Stimulated activated CD8-positive, alpha-beta memory T cell treated with anti-CD3 and anti-CD28 coated beads, Interleukin-4, amount 100 ng/mL, for 24 hours (primary cell): ENCODE measurements around the gene WAPL.

Experiments
- DNase-seq: peaks from one replicate; pipeline ENCODE4 v3.0.0-alpha.2; 2020; ENCODE audit warnings: low read depth

WAPL gene

DNA sequence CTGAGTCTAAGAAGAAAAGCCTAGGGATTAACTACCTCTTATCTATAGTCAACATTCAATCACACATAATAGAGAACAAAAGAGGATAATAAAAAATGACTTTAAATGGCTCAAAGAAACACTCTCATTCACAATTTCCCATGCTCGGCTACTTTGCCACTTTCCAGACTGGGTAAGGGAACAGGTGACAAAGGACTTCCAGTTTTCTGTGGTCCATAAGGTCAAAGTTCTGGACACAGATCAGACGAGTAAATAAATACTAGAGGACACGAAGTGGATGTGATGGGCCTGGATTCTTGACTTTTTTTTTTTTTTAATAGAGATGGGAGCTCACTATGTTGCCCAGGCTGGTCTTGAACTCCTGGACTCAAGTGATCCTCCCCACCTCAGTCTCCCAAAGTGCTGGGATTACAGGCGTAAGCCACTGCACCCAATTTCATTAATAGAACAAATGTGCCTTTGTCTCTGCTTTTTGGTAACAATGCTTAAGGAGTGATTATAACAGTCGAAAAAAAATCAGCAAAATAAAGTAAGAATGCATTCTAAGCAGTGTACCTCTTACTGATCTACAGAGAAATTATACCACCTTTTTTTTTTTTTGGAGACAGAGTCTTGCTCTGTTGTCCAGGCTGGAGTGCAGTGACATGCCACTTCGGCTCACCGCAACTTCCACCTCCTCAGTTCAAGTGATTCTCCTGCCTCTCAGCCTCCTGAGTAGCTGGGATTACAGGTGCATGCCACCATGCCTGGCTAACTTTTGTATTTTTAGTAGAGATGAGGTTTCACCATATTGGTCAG lies 70.6 kb downstream of the WAPL start:
- no peak for DNase-seq

DNA sequence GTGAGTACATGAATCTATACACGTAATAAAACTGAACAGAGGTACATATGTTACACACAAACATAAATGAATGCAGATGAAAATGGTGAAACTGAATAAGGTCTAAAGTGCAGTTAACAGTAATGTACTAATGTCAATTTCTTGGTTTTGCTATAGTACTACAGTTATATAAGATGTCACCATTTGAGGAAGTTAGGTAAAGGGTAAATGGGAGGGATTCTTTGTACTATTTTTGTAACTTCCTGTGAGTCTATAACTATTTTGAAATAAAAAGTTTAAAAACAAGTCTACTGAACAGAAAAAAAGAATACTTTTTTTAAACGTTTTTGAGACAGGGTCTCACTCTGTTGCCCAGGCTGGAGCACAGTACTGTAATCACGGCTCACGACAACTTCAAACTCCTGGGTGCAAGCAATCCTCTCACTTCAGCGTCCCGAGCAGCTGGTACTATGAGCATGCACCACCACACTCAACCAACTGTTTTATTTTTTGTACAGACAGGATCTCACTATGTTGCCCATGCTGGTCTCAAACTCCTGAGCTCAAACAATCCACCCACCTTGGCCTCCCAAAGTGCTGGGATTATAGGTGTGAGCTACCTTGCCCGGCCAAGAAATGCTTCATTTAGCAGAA lies 71.5 kb downstream of the WAPL start:
- DNase-seq, result no peak

DNA sequence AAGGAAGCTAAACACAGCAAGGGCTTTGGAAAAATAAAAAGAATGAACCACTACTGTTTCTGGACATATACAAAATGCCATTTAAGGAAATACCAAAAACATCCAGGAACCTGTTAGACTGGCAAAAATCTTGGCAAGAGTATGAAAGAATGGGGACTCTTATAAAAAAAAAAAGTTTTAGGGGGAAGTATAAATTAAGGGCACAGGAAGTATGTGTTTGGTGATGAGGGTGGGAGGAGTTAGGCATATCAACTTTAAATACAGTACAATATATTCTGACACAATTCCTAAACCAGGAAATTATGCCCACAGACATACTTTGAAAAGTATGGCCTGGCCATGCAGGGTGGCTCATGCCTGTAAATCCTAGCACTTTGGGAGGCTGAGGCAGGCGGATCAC lies 74.2 kb downstream of the WAPL start:
- no peak for DNase-seq

DNA sequence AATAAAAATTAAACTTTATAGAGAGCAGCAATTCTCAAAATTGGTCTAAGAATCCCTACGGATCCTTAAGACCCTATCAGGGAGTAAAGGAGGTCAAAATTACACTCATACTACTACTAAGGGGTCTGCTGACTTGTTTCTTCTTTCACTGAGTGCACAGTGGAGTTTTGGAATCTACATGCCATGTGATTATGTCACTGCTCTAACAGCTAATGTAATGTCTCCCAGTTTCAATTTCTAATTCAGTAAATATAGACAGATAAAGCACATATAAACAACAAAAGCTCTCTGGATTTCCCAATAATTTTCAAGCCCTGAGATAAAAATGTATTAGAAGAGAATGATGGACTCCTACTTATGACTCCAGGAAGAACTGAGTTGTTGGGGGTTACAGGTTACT lies 74.6 kb downstream of the WAPL start:
- no peak for DNase-seq

DNA sequence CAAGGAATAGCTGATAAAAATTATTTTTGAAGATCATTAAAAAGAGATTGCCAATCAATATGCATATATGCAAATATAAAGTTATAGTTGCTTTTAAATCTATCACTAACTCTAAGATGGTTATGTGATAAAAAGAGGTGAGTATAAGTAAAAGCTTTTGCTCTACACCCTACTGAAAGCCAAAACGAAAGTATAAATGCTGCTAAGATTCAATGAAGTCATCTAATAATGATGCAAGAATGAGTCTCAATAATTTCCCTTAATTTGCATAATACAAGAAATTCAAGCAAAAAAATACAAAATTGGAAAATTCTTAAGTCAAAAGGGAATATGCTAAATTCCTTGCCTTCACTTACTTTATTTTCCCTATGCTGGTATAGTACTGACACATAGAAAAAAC lies 75.2 kb downstream of the WAPL start:
- DNase-seq, result no peak

DNA sequence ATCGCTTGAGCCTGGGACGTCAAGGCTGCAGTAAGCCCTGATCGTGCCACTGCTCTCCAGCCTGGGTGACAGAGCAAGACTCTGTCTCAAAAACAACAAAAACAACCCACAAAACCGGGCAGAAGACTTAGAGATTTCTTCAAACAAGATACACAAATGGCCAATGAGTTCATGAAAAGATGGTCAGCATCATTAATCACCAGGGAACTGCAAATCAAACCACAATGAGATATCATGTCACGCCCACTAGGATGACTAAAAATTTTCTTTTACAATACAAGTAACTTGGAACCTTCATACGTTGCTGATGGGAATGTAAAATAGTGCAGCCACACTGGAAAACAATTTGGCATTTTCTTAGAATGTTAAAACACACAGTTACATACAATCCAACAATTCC lies 77.7 kb downstream of the WAPL start:
- DNase-seq, result no peak

DNA sequence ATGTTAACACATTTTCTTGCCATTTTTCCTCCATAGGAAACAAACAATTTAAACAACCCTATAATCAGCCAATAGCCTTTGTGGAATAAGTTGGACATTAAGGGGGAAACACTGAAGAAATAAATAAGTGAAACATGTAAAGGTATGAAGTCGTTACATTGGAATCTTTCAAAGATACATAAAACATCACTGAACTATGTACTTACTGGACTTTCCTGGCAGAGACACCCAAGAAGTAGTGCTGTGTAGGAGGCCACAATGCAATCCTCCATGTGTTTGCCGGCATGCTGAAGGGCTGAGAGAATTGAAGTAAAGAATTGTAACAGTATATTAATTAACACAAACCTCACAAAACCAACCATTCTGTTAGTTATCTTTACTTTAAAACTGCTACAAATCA lies 78.5 kb downstream of the WAPL start:
- DNase-seq, result no peak

DNA sequence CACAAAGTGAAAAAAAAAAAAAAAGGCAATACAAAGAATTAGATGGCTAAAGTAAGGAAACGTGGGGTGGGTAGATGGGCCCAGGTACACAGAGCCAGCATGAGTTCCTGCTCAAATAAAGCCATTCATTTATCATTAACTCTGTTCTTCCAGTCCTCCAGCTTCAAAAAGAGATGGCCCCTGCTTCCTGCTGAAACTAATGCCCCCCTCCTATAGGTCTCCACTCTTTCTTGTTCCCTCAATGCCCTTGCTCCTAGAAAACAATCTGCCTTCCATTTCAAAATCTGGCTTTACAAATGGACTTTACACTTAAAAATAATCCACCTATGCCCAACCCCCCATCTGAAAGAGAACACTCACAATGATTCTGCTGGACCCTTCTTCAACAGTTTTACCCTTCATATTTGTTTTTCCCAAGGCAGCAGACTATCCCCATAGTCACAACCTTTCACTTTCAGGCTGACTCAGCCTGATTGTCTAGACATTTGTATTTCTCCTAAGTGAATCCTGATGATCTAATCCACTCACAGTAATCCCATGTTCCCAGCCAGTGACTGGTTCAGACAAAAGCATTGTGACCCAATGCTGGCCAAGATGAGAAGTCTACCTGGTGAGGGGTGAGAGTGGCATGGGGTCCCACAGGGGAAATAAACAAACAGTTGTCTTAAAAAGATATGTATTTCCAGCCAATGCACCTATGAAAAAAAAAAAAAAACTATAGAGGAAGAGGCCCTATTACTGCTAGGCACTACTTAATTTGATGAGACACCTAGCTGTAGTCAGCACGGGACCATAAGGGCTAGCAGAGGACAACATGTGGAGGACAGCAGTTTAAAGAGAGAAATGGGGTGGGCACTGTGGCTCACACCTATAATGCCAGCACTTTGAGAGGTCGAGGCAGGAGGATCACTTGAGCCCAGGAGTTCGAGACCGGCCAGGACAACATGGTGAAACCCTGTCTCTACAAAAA lies 80.4 kb downstream of the WAPL start:
- DNase-seq, result no peak

DNA sequence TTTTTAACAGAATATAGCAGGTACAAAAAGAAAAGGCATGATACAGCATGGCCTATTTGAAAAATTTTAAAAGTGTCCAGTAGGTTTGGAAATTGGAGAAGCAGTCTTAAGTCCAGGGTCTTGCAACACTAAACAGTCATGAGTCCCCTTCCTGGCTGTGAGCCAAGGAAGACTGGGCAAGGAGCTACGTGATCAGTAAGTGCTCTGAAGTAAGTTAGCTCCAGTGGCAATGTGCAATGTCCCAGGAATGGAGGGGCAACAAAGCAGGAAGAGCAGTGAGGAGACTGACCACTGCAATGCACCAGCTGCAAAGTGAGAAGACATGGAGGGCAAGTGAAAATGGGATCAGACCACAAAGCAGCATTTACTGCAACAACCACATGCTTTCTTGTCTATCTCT lies 82.0 kb downstream of the WAPL start:
- DNase-seq, result no peak

DNA sequence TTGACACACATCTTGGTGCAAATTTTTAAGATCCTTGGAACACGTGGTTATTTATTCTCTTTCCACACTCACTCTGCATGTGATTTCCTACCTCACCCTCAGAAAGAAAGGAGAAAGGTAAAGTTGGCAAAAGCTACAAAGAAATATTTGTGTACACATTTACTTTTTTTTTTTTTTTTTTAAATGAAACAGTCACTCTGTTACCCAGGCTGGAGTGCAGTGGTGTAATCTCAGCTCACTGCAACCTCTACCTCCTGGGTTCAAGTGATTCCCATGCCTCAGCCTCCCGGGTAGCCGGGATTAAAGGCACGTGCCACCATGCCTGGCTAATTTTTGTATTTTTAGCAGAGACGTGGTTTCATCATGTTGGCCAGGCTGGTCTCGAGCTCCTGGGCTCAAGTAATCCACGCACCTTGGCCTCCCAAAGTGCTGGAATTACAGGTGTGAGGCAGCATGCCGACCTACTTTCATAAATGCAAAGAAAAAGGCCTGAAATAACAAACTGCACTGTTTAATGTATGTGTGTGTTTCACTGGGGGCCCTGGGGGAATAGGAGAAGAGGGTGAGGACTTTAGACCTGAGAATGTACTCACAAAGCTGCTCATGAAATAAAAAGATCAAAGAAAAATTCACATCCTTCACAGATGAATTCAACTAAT lies 83.4 kb downstream of the WAPL start:
- DNase-seq, result no peak

DNA sequence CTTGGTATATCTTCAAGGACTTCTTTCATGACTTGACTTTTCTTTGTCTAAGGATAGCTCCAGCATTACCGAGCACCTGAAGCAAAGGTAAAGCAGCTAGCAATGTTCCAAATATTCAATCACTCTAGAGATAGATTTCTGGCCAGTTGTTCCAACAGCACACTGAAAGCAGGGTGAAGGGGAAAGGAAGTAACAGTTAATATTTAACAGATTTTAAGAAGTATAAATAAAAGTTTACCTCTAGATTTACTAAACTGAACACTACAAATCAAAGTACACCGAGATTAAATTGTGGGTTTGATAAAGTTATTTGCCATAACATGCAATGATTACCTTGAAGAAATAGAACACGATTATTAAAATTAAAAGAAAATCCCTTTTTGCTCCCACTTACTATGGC lies 84.1 kb downstream of the WAPL start:
- DNase-seq, result no peak

DNA sequence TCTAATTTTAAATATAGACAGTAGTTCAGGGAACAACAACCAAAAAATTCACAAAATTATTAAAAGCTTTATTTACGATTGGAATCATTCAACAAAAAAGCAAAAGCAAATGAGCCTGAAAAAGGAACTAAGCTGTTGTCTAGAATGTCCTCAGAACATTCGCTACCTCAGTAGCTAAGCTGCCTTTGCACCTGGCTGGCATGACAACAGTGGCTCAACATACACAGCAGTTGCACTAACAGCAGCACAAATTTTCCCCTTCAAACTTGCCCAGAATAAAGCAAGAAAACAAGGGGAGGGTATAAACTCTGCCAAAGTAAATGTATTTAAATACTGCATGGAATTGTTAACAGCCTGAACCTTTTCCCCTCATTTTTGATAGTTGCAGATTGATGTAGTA lies 84.6 kb downstream of the WAPL start:
- no peak for DNase-seq

DNA sequence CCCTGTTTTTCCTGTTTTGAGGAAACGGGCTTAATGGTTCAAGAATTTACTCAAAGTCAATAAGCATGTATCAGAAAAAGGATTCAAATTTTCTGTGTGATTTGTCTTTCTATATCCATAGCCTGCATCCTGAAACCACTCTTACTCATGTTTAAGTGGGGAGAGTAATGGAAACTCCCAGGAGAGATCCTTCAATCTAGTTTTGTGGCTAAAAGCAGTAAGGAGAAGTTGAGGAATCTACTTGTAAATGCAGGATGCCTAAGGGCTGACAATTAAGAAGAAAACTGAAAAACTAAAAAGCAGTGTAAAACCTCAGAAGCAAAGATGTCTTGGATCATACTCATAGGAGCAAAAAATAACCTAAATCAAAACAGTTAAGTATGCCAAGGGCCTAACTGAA lies 86.9 kb downstream of the WAPL start:
- no peak for DNase-seq

DNA sequence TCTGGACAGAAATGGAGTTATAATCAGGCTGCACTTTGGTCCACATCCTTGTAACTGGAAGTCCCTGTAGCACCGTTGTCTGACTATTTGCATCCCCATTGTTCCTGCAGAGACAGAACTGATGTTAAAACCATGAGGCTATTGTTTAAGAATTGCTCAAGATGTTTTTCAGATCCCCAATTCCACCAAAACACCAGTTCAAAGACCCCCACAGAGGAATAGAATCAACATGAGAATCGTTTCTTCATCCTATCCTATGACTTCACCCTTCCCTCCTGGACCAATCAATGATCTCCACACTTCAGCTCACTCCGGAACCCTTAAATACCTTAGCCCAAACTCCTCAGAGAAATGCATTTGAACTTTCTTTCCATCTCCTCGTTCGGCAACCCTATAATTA lies 97.9 kb downstream of the WAPL start:
- no peak for DNase-seq

DNA sequence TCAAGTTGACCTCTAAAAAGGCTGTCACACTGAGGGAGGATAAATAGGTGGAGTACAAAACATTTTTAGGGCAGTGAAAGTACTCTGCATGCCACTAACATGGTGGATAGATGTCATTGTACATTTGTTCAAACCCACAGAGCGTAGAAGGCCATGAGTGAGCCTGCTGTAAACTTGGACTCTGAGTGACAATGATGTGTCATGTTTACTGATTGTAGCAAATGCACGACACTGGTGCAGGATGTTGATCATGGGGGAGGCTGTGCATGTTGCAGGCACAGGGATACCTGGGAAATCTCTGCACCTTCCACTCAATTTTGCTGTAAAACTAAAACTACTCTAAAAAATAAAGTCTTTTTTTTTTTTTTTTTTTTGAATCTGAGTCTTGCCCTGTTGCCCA lies 102.5 kb downstream of the WAPL start:
- DNase-seq, result no peak

DNA sequence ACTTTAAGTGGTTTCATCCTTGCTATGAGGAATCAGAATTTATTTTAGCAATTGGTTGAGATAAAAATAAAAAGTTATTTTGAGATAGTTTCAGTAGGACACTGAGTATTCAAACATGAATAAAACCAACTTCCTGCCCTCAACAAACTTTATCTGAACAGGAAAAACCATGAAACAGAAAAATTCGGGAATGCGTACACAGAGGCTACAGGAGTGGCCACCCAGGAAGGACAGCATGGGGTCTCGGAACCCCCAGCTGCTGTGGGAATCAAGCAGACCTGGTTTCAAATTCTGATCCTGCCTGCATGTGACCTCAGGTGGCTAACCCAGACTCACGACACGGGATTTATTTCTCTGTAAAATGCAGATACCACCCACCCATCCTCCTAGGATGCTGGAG lies 106.0 kb downstream of the WAPL start:
- DNase-seq, result no peak

DNA sequence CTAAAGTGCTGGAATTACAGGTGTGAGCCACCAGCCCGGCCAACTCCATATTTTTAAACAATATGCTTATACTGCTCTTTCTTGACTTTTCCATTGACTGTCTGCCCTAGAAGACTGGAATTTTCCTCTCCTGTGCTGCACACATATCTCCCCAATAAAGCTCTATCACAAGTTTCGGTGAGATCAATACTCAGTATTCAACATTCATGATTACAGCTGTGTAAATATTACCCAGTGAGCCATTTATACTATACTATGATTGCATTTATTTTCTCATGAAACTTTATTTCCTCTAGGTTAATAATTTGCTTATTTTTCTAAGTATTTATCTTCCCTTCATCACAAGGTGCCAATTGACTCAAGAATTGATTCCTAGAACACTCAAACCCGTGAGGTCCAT lies 106.5 kb downstream of the WAPL start:
- no peak for DNase-seq

DNA sequence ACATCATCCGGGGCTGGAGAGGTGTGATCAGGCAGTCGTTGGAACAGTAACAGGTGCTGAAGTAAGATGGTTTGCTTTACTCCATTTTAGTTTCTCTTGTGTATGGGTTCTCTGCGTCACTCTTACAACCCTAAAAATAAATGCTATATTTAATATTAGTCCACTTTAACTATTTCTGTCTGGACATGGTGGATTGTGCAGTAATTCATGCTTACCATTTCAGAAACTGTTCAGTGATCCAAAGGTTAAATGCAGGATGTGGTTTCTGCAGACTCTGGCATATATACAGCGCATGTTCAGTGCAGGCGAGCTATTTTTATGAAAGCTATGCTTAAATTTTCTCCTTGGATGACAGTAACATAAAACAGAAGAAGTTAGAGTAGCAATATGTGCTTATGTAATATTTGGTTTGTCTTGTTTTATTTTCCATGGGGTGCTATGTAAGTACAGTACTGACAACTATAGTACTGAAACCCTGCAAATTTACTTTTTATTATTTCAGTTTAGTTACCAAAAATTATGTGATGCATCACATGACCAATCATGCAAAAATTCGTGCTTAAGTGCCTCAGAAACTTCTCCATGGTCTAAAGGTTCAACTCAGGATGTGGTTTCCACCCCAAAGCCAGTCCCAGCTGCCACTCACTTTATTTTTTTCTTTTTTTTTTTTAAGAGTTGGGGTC lies 108.4 kb downstream of the WAPL start:
- no peak for DNase-seq

DNA sequence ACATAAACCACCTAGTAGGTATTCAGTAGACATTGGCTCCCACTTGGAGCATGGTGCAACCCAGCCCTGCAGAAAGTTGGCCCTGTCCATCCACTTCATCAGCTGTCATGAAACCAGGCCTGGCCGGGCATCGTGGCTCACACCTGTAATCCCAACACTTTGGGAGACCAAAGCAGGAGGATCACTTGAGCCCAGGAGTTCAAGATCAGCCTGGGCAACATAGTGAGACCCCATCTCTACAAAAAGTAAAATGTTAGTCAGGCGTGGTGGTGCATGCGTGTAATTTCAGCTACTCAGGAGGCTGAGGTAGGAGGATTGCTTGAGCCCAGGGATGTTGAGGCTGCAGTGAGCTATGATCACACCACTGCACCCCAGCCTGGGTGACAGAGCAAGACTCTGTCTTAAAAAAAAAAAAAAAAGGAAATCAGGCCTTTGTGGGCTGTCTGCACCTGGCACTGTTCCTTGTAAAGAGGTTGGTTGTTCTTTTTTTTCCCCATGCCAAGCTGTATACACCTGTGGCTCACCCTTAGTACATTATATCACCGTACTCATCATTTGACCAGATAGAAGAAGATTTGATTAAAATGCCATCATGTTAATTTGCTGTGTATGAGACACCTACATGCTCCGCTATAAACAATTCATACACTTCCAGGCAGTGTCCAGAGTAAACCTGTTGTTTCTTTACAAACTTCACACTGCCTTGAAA lies 109.6 kb downstream of the WAPL start:
- DNase-seq, result no peak

DNA sequence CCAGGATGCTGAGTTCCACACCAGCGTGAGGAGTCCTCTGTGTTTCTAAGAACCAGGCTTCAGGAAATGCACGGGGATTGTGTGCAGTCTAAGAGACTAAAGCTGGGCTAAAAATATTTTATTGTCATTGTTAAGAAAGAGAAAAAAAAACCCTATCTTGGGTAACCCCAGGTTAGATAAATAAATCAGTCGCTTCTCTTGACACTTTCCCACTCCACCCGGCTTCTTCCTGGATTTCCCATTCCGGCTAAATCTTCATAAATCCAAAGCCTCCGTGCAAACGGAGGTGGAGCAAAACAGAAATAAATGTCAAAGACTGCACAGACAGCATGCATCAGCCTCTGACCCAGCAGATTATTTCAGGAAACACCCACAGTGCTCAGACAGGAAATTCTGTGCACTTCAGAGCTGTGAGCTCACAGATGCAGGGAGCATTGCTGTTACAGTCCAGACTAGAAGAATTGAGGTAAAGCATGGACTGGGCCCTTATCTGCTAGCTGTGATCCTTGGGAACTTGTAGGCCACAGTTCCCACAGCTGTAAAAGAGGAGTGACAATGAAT lies 110.2 kb downstream of the WAPL start:
- no peak for DNase-seq
